ENCODE measurements around the gene SEPTIN5. TPM values are rescaled to one million over a fixed set of nuclear protein-coding genes. Genes with fewer than 3 reads are reported as not detected.
"Not testable (repeated sequence)": the region's sequence is repeated elsewhere in the genome, so short reads cannot be mapped to it uniquely, and the experiment has no call there.

The SEPTIN5 gene
- total RNA-seq, 1 donor from 2014 or later: 19.8 TPM

DNA sequence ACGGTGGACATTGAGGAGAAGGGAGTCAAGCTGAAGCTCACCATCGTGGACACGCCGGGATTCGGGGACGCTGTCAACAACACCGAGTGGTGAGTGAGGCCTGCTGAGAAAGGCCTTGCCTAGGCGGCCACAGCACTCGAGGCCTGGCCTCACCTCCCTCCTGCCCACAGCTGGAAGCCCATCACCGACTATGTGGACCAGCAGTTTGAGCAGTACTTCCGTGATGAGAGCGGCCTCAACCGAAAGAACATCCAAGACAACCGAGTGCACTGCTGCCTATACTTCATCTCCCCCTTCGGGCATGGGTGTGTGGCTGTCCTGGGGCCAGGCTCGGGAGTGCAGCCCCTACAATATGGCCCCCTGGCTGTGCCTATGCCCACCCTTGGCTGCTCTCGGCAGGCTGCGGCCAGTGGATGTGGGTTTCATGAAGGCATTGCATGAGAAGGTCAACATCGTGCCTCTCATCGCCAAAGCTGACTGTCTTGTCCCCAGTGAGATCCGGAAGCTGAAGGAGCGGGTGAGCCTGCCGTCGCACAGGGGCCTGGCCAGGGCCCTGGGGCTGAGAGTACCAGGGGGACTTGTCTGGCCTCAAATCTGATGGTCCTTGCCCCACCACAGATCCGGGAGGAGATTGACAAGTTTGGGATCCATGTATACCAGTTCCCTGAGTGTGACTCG is 6.0 kb downstream of the SEPTIN5 start:
- DNase-seq (ENCODE audit: low read depth in 2 of 2): no peak

- DNase-seq (ENCODE audit: low read depth in 2 of 2): no peak
These were observed 6.7 kb downstream of the SEPTIN5 start for GRCh38 chr22:19720999-19721329.

- DNase-seq (ENCODE audit: low read depth in 2 of 2): no peak
These were observed 7.3 kb downstream of the SEPTIN5 start for GRCh38 chr22:19721330-19722177.

DNA sequence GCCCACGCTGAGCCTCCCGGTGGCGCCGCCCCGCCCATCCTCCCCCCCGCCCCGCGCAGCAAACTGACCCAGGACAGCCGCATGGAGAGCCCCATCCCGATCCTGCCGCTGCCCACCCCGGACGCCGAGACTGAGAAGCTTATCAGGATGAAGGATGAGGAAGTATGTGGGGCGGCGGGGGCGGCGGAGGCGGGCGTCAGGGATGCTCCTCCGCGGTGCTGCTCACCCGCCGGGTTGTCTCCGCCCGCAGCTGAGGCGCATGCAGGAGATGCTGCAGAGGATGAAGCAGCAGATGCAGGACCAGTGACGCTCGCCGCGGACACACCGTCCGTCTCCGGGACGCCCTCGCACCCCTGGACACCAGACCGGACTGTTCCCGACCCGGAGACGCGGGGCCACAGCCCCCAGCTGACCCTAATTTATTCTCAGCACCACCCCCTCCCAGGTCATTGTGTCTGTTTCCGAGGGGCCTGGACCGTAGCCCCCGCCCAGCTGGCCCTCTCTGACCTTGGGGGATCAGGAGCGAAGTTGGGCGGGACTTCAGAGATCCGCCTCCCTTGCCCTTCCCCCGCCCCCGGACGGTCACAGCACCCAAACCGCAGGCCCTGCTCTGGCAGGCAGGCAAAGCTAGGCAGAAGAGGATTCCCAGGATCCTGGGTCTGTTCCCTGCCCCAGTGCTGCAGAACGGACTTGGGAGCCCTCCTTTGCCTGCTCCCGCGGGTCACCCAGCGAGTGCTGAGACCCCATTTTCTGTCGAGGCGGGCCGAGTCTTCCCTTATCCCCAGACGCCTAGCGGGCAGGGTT is 8.1 kb downstream of the SEPTIN5 start:
- DNase-seq (ENCODE audit: low read depth in 2 of 2): no peak

DNA sequence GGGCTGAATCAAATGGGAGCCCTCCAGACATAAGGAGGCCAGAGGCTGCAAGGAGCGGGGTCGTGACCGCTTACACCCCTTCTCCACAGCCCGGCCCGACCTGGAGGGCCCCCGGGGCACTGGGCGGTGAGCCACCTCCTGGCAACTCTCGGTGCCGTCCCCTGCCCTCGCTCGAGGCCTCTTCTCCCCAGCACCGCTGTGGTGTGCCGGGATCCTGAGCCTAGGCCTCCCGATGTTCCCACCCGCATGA is 8.6 kb downstream of the SEPTIN5 start:
- no peak for DNase-seq (ENCODE audit: low read depth in 2 of 2)

GRCh38 chr22:19723232-19723982 is 9.1 kb downstream of the SEPTIN5 start, which contains the start of gene GP1BB:
Gene GP1BB (plus strand): TSS chr22:19723539. CDS start chr22:19723570, 31 bp downstream.
- peak; percentile 41 to 90 for DNase-seq (ENCODE audit: low read depth in 2 of 2)

GRCh38 chr22:19723983-19724827 is 9.9 kb downstream of the SEPTIN5 start:
- DNase-seq (ENCODE audit: low read depth in 2 of 2): peak; percentile 73 to 86

DNA sequence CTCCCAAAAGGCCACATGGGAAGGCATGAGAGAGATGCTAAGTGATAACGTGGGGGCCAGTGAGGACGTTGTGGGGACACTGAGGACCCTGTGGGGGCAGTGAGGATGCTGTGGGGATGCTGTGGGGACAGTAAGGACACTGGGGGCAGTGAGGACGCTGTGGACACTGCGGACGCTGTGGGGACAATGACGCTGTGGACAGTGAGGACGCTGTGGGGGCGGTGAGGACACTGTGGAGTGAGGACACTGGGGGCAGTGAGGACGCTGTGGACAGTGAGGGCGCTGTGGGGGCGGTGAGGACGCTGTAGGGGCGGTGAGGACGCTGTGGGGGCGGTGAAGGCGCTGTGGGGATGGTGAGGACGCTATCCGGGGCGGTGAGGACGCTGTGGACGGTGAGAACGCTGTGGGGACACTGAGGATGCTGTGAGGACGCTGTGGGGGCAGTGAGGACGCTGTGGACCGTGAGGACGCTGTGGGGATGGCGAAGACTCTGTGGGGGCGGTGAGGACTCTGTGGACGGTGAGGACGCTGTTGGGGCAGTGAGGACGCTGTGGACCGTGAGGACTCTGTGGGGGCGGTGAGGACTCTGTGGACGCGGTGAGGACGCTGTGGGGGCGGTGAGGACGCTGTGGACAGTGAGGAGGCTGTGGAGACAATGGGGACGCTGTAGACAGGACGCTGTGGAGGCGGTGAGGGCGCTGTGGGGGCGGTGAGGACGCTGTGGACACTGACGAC is 10.8 kb downstream of the SEPTIN5 start:
- no peak for DNase-seq (ENCODE audit: low read depth in 2 of 2)

- DNase-seq (ENCODE audit: low read depth in 2 of 2): not testable (repeated sequence)
These were observed 11.9 kb downstream of the SEPTIN5 start for GRCh38 chr22:19726064-19726788.

GRCh38 chr22:19727310-19728150 is 13.2 kb downstream of the SEPTIN5 start:
- no peak for DNase-seq (ENCODE audit: low read depth in 2 of 2)

GRCh38 chr22:19728271-19728670 is 14.0 kb downstream of the SEPTIN5 start:
- no peak for DNase-seq (ENCODE audit: low read depth in 2 of 2)

- no peak for DNase-seq (ENCODE audit: low read depth in 2 of 2)
These were observed 14.5 kb downstream of the SEPTIN5 start for GRCh38 chr22:19728836-19729235.

DNA sequence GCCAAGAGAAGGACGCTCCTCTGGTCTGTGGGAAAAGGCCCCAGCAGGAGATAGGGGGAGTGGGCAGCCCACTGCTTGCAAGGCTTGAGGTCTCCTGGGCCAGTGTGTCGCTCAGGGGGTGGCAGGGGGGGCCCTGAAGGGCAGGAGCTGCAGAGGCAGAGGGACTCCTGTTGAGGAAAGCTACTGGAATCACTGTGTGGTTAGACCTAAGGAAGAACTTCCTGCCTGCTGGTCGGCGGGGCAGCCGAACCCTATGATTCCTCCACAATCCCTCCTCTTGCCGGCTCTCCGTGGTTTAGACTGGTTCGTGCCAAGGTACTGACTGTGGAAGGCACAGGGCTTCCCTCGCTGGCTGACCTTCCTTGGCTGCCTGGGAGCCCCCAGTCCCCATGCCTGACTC is 15.2 kb downstream of the SEPTIN5 start:
- DNase-seq (ENCODE audit: low read depth in 2 of 2): no peak

GRCh38 chr22:19730198-19730597 is 15.9 kb downstream of the SEPTIN5 start:
- no peak for DNase-seq (ENCODE audit: low read depth in 2 of 2)

DNA sequence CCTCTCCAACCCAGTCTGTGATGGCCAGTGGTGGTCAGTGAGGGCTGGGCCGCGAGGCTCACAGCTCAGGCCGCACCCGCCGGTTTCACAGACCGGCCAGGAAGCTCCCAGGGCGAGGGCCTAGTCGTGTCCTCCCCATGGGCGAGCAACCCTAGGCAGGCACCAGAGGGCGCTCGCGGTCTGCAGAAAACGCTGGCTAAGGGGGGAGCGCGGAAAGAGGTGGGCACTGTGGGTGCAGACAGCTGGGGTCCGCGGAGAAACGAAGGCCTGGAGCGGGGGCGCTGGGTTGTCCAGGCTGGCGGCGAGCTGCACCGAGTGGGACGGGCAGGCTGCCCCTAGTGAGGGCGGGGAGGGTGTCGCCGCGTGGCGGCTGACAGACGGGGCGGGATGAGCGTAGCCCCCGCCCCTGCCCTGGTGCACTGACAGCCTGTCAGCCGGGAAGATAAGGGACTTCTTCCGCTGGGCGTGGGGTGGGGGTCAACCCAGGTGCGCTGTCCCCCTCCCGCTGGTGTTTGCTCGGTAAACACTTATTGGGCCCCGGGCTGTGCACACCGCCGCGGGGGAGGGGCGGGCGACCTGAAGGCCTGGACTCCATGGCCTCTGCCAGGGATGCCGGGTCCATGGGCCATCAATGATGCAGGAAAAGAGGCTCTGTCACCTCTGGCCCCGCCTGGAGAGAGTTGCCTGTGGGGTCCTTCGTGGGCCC is 16.5 kb downstream of the SEPTIN5 start:
- peak; percentile 72 to 87 for DNase-seq (ENCODE audit: low read depth in 2 of 2)

DNA sequence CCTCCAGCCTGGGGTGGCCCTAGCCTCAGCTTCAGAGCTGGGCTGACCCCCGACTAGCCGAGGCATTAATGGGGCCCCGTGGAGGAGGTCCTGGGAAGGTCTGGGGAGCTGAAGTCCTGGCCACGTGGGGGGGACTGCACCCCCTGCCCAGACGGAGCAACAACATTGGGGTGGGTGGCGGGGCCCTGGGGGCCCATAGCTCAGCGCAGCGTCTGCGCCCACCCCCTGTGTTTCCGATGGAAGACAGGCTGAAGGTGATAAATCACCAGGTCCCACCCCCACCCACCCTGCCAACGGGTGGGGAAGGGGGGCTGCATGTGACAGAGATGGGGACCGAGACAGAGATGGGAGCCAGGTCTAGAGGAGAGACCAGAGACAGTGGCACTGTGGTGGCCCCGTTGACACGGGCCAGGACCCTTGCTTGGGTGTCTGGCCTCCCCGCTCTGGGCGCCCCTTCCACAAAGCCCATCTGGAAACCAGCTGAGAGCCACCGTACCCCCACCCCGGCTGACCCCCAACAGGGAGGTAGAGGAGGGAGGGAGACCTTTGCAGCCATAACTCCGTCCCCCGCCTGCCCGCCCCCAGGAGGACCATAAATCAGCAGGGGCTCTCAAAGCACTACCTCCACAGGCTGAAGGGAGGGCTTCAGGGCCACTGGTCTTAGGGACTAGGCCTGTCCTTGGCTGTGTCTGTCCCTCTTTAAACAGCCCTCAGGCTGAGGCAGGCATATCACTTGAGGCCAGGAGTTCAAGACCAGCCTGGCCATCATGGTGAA is 17.2 kb downstream of the SEPTIN5 start:
- no peak for DNase-seq (ENCODE audit: low read depth in 2 of 2)
